CD4-positive, alpha-beta T cell treated with Interleukin-4 for 4 hours (primary cell): ENCODE data around the gene VKORC1.
"Not testable (repeated sequence)": the region's sequence is repeated elsewhere in the genome, so short reads cannot be mapped to it uniquely, and the experiment has no call there.

ENCODE experiments used
- DNase-seq: peaks from one replicate; pipeline ENCODE4 v3.0.0-alpha.2; 2020

The VKORC1 gene

GRCh38 chr16:31094424-31095120 is at the start of gene VKORC1:
Gene VKORC1, minus strand, starts transcription at chr16:31094797. Its CDS starts 68 bp downstream, at chr16:31094729.
- DNase-seq, result peak; percentile 94

GRCh38 chr16:31143694-31144148 is 49.1 kb upstream of the VKORC1 start:
- no peak for DNase-seq

GRCh38 chr16:31143011-31143693 is 48.6 kb upstream of the VKORC1 start:
- no peak for DNase-seq

- DNase-seq, result peak; percentile 99
These were observed 47.8 kb upstream of the VKORC1 start for GRCh38 chr16:31142109-31143010.

- DNase-seq, result no peak
These were observed 47.0 kb upstream of the VKORC1 start for GRCh38 chr16:31141489-31142108.

- not testable (repeated sequence) for DNase-seq
These were observed 46.5 kb upstream of the VKORC1 start for GRCh38 chr16:31141071-31141469.

GRCh38 chr16:31138621-31139578 is 44.3 kb upstream of the VKORC1 start:
- no peak for DNase-seq

GRCh38 chr16:31136822-31137499 is 42.4 kb upstream of the VKORC1 start:
- DNase-seq, result not testable (repeated sequence)

- DNase-seq, result no peak
These were observed 41.7 kb upstream of the VKORC1 start for GRCh38 chr16:31136287-31136662.

- DNase-seq, result no peak
These were observed 41.1 kb upstream of the VKORC1 start, which contains the start of gene PRSS8 for GRCh38 chr16:31135535-31136286. Gene PRSS8, minus strand, starts transcription at chr16:31135727. Its CDS starts 229 bp downstream, at chr16:31135498.

- DNase-seq, result no peak
These were observed 40.3 kb upstream of the VKORC1 start for GRCh38 chr16:31134625-31135534.

GRCh38 chr16:31134091-31134571 is 39.5 kb upstream of the VKORC1 start:
- DNase-seq, result no peak

GRCh38 chr16:31133046-31133501 is 38.5 kb upstream of the VKORC1 start:
- DNase-seq, result no peak

- no peak for DNase-seq
These were observed 37.8 kb upstream of the VKORC1 start for GRCh38 chr16:31132303-31132979.

GRCh38 chr16:31131841-31132271 is 37.3 kb upstream of the VKORC1 start:
- DNase-seq, result no peak

GRCh38 chr16:31131416-31131815 is 36.8 kb upstream of the VKORC1 start:
- no peak for DNase-seq

GRCh38 chr16:31130899-31131298 is 36.3 kb upstream of the VKORC1 start:
- DNase-seq, result no peak

- no peak for DNase-seq
These were observed 35.8 kb upstream of the VKORC1 start for GRCh38 chr16:31130336-31130891.
